HL-60 (cell line): Measurements from ENCODE around the gene VDR.

Source experiments
- POLR2AphosphoS5 ChIP-seq: IDR thresholded peaks from 2 replicates; pipeline ENCODE4 v1.6.1; 2012; ENCODE audit warnings: low read depth
- TF ChIP-seq, protein P1 (sequence below): IDR thresholded peaks from one replicate; pipeline ENCODE4 v1.5.1; 2011; ENCODE audit warnings: low read length, control low read depth, inconsistent platforms; ENCODE audit not compliant: insufficient read depth
- TF ChIP-seq, protein P2 (sequence below): IDR thresholded peaks from 2 replicates; pipeline ENCODE4 v1.6.1; 2012; ENCODE audit warnings: low read depth; ENCODE audit not compliant: insufficient replicate concordance

DNA sequence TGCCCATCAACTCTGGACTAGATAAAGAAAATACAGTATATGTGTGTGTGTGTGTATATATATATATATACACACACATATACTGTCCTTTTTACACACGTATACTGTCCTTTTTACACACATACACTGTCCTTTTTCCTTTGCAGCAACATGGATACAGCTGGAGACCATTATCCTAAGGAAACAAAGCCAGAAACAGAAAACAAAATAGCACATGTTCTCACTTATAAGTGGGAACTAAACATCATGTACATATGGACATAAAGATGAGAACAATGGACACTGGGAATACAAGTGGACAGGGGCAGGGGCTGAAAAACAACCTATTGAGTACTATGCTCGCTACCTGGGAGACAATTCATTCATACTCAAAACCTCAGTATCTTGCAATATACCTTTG is 23.7 kb downstream of the VDR start:
- TF ChIP-seq, protein P1, sequence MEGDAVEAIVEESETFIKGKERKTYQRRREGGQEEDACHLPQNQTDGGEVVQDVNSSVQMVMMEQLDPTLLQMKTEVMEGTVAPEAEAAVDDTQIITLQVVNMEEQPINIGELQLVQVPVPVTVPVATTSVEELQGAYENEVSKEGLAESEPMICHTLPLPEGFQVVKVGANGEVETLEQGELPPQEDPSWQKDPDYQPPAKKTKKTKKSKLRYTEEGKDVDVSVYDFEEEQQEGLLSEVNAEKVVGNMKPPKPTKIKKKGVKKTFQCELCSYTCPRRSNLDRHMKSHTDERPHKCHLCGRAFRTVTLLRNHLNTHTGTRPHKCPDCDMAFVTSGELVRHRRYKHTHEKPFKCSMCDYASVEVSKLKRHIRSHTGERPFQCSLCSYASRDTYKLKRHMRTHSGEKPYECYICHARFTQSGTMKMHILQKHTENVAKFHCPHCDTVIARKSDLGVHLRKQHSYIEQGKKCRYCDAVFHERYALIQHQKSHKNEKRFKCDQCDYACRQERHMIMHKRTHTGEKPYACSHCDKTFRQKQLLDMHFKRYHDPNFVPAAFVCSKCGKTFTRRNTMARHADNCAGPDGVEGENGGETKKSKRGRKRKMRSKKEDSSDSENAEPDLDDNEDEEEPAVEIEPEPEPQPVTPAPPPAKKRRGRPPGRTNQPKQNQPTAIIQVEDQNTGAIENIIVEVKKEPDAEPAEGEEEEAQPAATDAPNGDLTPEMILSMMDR = no peak
- TF ChIP-seq POLR2AphosphoS5 = no peak
- TF ChIP-seq, protein P2, sequence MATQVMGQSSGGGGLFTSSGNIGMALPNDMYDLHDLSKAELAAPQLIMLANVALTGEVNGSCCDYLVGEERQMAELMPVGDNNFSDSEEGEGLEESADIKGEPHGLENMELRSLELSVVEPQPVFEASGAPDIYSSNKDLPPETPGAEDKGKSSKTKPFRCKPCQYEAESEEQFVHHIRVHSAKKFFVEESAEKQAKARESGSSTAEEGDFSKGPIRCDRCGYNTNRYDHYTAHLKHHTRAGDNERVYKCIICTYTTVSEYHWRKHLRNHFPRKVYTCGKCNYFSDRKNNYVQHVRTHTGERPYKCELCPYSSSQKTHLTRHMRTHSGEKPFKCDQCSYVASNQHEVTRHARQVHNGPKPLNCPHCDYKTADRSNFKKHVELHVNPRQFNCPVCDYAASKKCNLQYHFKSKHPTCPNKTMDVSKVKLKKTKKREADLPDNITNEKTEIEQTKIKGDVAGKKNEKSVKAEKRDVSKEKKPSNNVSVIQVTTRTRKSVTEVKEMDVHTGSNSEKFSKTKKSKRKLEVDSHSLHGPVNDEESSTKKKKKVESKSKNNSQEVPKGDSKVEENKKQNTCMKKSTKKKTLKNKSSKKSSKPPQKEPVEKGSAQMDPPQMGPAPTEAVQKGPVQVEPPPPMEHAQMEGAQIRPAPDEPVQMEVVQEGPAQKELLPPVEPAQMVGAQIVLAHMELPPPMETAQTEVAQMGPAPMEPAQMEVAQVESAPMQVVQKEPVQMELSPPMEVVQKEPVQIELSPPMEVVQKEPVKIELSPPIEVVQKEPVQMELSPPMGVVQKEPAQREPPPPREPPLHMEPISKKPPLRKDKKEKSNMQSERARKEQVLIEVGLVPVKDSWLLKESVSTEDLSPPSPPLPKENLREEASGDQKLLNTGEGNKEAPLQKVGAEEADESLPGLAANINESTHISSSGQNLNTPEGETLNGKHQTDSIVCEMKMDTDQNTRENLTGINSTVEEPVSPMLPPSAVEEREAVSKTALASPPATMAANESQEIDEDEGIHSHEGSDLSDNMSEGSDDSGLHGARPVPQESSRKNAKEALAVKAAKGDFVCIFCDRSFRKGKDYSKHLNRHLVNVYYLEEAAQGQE = no peak
